GM12864 (cell line): ENCODE data around the gene OXSR1.

Experiments
- DNase-seq: peaks from one replicate; pipeline ENCODE4 v3.0.0-alpha.2; 2011; ENCODE audit warnings: low read depth
- H3K4me3 ChIP-seq: 2 replicates; pipeline ENCODE4 v1.5.1; 2011; ENCODE audit warnings: mild to moderate bottlenecking, low read depth, low read length, control low read depth
- CTCF ChIP-seq: IDR thresholded peaks from 2 replicates; pipeline ENCODE4 v1.5.1; 2011; ENCODE audit warnings: low read depth, mild to moderate bottlenecking, moderate library complexity, low read length, control low read depth, inconsistent platforms; ENCODE audit errors: missing control alignments

Gene OXSR1

GRCh38 chr3:38297947-38298711 lies 132.8 kb downstream of the OXSR1 start:
- peak; percentile 41 for TF ChIP-seq CTCF
- peak; percentile 1 for DNase-seq
- H3K4me3 ChIP-seq, result no peak overlapping the region
